GM12872 (cell line): ENCODE results near the gene ZNF639.

Experiments used
- TF ChIP-seq, protein P1 (sequence below): IDR thresholded peaks from 3 replicates; pipeline ENCODE4 v1.5.1; 2011; ENCODE audit warnings: low read depth, mild to moderate bottlenecking, low read length, moderate library complexity; ENCODE audit not compliant: insufficient read depth

Gene ZNF639

DNA sequence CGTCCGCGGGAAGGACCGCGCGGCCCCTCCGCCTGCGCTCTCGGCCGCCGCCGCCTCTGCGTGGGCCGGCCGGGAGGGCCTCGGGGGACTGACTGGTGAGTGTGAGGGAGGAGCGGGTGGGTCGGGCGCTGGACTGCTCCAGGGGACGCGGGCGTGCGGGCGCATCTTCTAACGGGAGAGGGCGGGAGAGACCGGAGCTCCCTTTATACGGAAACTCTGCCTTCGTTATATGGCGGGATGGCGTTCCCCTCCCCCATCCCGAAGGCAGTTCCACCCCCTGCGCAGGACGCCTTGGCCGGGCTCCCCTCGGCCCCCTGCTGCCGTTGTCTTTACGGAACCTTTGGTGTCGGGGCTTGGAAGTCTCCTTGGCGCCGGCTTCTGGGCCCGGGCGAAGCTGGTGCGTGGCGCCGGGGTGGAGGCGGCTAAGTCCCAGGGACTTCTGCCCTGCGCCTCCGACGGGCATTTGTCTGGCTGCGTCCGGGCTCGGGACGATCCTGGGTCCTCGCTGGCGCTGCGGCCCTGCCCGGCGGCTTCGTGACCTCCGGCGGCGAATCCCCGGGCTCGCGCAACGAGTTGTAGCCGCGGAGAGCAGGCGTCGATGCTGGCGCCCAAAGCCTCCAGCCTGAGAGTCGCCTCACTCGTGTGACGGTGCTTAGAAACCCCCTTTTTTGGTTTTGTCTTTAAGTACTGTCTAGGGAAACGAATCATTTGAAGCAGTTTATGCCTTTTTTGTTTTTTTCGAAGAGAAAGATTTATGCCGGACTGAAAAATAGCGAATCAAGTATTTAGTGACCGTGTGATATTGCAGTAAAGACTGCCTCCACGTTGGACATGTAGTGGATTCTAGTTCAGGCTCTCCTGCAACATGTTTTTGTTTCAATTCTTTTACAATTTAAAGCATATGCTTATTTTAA is 623 bp downstream of the ZNF639 start:
- TF ChIP-seq, protein P1, sequence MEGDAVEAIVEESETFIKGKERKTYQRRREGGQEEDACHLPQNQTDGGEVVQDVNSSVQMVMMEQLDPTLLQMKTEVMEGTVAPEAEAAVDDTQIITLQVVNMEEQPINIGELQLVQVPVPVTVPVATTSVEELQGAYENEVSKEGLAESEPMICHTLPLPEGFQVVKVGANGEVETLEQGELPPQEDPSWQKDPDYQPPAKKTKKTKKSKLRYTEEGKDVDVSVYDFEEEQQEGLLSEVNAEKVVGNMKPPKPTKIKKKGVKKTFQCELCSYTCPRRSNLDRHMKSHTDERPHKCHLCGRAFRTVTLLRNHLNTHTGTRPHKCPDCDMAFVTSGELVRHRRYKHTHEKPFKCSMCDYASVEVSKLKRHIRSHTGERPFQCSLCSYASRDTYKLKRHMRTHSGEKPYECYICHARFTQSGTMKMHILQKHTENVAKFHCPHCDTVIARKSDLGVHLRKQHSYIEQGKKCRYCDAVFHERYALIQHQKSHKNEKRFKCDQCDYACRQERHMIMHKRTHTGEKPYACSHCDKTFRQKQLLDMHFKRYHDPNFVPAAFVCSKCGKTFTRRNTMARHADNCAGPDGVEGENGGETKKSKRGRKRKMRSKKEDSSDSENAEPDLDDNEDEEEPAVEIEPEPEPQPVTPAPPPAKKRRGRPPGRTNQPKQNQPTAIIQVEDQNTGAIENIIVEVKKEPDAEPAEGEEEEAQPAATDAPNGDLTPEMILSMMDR: no peak

DNA sequence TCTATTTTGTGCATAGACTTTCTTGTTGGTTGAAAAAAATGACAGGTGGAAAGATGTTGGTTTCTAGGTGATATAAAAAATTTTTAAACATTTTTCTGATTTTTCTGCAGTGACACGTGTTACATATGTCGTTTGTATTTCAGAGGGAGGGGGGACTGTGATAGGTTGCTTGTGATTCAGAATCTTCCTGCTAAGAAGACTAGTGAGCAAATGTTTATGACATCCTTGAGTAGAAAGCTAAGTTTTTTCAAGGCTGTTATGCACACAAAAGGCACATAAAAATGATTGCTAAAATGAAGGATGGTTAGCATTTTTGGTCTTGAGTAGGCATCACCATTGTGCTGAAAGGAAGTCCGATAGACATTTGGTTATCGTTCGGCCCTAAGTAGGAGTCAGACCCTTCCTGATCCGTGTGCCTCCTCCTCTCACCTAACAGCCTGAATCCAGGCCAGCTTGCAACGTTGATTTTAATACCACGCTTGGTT is 1.5 kb downstream of the ZNF639 start:
- TF ChIP-seq, protein P1: no peak

DNA sequence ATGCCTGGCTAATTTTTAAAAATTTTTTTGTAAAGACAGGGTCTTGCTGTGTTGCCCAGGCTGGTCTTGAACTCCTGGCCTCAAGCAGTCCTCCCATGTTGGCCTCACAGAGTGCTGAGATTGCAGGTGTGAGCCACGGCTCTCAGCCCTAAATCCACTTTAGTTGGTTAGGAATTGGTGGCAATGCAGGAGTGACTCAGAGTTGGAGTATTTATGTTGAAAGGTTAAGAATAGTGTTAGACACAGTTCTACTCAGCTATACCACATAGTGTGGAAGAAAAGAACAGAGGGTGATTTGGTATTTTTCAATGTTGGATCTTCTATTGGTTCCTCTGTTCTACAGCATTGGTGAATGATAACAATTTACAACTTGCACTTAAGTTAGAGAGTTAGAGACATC is 7.6 kb downstream of the ZNF639 start:
- TF ChIP-seq, protein P1: no peak

DNA sequence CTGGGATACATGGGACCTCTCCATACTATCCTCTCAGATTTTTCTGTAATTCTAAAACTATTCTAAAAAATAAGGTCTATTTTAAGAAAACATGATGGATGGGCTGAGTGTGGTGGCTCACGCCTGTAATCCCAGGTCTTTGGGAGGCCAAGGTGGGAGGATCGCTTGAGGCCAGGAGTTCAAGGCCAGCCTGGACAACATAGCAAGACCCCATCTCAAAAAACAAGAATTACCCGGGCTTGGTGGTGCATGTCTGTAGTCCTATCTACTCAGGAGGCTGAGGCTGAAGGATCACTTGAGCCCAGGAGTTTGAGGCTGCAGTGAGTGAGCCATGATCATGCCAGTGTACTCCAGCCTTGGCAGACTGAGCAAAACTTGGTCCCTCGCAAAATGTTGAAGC is 9.4 kb downstream of the ZNF639 start:
- TF ChIP-seq, protein P1: no peak

DNA sequence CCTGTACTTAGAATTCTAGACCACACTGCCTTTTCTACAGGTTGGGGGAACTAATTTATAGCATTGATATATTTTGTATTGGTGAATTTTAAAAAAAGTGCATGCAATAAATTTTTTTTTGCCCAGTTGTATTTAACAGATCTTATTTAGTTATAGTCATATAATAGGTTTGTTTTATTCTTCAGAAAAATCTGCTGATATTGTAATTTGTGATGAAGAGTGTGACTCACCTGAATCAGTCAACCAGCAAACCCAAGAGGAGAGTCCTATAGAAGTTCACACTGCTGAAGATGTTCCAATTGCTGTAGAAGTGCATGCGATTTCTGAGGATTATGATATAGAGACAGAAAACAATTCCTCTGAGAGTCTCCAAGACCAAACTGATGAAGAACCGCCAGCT is 10.3 kb downstream of the ZNF639 start:
- TF ChIP-seq, protein P1: no peak

DNA sequence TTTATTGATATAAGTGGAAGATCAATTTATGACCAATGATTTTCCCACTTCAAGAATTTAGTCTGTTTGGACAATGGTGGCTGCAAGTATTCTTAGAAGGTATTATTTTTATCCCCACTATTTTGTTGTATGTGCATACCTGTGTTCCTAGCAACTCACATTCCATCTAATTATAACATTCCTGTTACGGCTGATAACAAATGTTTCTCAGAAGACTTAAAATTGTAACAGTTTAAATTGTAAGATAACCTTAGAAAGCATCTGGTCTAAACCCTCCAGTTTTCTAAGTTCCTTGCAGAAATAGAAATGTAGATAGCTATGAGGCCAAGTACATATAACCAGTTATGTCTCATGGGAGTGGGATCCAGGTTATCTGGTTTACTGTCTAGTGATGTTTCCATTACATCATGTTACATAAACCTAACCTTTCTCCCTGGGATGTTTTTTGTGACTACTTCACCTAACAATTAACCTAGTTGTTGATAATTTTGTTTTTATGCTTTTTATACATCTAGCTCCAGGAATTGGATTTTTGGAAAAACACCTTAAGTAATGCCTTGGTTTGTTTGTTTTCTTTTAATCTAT is 13.6 kb downstream of the ZNF639 start:
- TF ChIP-seq, protein P1: no peak

DNA sequence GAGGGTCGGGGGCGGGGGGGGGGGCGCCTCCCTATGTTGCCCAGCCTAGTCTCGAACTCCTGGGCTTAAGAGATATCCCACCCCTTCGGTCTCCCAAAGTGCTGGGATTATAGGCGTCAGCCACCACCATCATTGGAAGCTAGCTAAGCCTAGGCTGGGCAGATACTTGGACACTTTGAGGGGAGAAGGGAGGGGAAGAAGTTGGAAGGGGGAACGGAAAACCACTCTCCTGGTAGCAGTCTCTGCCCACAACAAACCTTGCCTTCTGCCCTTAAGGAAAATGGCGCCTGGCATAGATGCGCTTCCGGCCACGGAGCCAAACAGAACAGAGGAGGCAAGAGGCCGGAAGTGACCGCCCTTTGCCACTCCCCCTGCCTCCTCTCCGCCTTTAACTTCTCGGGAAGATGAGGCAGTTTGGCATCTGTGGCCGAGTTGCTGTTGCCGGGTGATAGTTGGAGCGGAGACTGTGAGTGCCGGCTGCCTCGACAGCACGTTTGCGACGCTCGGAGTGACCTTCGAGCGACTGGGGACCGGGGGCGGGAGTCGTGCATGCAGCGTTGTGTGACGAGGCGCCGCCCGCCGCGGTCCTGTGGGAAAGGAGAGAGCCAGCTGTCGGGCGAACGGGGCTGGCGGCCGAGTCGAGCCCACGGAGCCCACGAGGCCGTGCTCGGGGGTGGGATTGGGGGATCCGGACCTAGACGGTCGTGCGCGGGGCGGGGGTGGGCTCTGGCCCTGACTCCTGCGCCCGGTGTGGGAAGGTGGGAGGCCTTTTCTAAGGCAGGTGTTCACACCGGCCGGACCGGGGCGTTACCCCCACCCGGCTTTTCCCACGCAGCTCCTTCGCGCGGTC is 24.7 kb downstream of the ZNF639 start, which contains the start of gene MFN1:
Gene MFN1 (plus strand): TSS at position 365 of the 850 bp plus-strand sequence. CDS start 1,143 bp downstream, outside the sequence.
- TF ChIP-seq, protein P1: no peak
